SK-N-SH treated with all-trans-retinoic acid at 6 μM for 48 hours (cell line): ENCODE measurements around the gene TDRD12.
"Not testable (repeated sequence)": the region's sequence is repeated elsewhere in the genome, so short reads cannot be mapped to it uniquely, and the experiment has no call there.

Experiments
- ATAC-seq: fragments of 200-7000 bp; cut with Tn5 transposase; 3 replicates; pipeline ENCODE4 v1.9.1; 2020; ENCODE audit warnings: mild to moderate bottlenecking, moderate library complexity
- ARNTL ChIP-seq: fragments of 450-650 bp; formaldehyde crosslinking; IDR thresholded peaks from 2 replicates; pipeline ENCODE4 v1.5.0; 2020; ENCODE audit warnings: low read depth, mild to moderate bottlenecking, moderate library complexity, borderline replicate concordance
- BACH2 ChIP-seq: fragments of 250-450 bp; sonication (Bioruptor Pico); IDR thresholded peaks from 2 replicates; pipeline ENCODE4 v1.9.0; 2021; ENCODE audit warnings: mild to moderate bottlenecking, borderline replicate concordance
- CSDC2 ChIP-seq: fragments of 250-450 bp; sonication (Bioruptor Pico); IDR thresholded peaks from 2 replicates; pipeline ENCODE4 v1.5.0; 2020; ENCODE audit warnings: mild to moderate bottlenecking, moderate library complexity
- GLIS3 ChIP-seq: fragments of 250-450 bp; sonication (Bioruptor Pico); IDR thresholded peaks from 2 replicates; pipeline ENCODE4 v1.5.0; 2020; ENCODE audit warnings: mild to moderate bottlenecking, moderate library complexity
- ISL1 ChIP-seq: fragments of 250-450 bp; sonication (Bioruptor Pico); IDR thresholded peaks from 2 replicates; pipeline ENCODE4 v2.1.2; 2022; ENCODE audit warnings: mild to moderate bottlenecking, moderate library complexity
- OSR1 ChIP-seq: fragments of 250-450 bp; sonication (Bioruptor Pico); IDR thresholded peaks from 2 replicates; pipeline ENCODE4 v1.8.0; 2022; ENCODE audit warnings: moderate library complexity, mild to moderate bottlenecking, inconsistent platforms
- SNAI2 ChIP-seq: fragments of 250-450 bp; sonication (Bioruptor Pico); IDR thresholded peaks from 2 replicates; pipeline ENCODE4 v1.5.0; 2020; ENCODE audit warnings: mild to moderate bottlenecking, moderate library complexity
- TCF4 ChIP-seq: fragments of 250-450 bp; sonication (Bioruptor Pico); IDR thresholded peaks from 2 replicates; pipeline ENCODE4 v1.8.0; 2021; ENCODE audit warnings: mild to moderate bottlenecking, moderate library complexity, borderline replicate concordance
- TOX ChIP-seq: fragments of 250-450 bp; sonication (Bioruptor Pico); IDR thresholded peaks from 2 replicates; pipeline ENCODE4 v1.8.0; 2021; ENCODE audit warnings: mild to moderate bottlenecking, moderate library complexity, borderline replicate concordance
- ZFP3 ChIP-seq: fragments of 250-450 bp; sonication (Bioruptor Pico); IDR thresholded peaks from 2 replicates; pipeline ENCODE4 v1.5.0; 2020; ENCODE audit warnings: mild to moderate bottlenecking, moderate library complexity
- ZFP30 ChIP-seq: fragments of 450-650 bp; formaldehyde crosslinking; IDR thresholded peaks from 2 replicates; pipeline ENCODE4 v1.5.0; 2022; ENCODE audit warnings: mild to moderate bottlenecking, moderate library complexity
- ZNF8 ChIP-seq: fragments of 450-650 bp; formaldehyde crosslinking; IDR thresholded peaks from 2 replicates; pipeline ENCODE4 v1.5.0; 2020; ENCODE audit warnings: mild to moderate bottlenecking, moderate library complexity
- TF ChIP-seq, protein P1 (sequence below): fragments of 250-450 bp; sonication (Bioruptor Pico); IDR thresholded peaks from 2 replicates; pipeline ENCODE4 v1.5.0; 2020; ENCODE audit warnings: mild to moderate bottlenecking, moderate library complexity
- TF ChIP-seq, protein P2 (sequence below): fragments of 250-450 bp; sonication (Bioruptor Pico); IDR thresholded peaks from 2 replicates; pipeline ENCODE4 v1.8.0; 2020; ENCODE audit warnings: mild to moderate bottlenecking, moderate library complexity, borderline replicate concordance
- TF ChIP-seq, protein P3 (sequence below): fragments of 250-450 bp; sonication (Bioruptor Pico); IDR thresholded peaks from 2 replicates; pipeline ENCODE4 v1.5.1; 2020; ENCODE audit warnings: low read depth, mild to moderate bottlenecking, moderate library complexity

Gene TDRD12

DNA sequence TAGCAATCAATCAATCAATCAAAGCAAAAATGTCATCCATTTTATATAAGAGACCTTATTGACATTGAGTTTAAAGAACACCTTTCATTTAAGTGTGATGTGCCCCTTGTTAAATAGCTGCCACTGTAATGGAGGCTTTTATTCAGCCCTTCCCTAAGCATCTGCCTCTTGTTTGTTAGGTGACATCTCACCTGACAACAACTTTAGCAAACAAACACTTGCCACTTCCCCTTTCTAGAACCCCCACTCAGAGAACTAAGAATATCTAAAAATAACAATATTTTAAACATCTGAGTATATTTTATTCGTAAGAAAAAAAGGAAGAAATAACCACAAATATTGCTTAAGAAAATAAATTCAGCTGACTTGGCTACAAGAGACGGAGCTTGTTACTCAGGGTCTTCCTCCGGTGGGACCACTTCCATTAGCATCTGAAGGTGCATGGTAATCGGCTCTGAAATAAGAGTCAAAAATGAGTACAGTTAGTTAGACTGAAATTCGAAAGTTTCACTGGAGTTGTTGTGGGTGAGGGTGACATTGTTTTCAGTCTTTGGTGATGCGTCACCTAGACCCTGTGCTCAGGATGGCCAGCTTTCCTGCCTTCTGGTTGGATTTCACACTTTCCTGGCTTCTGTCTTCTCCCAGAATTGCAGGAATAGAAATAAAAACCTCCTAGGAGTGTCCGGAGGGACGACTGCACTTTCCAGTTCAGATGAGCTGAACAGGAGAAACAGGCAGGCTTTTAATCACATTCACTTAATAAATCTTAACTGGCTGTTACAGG lies 110.9 kb downstream of the TDRD12 start:
- no peak for ATAC-seq
- TF ChIP-seq, protein P1, sequence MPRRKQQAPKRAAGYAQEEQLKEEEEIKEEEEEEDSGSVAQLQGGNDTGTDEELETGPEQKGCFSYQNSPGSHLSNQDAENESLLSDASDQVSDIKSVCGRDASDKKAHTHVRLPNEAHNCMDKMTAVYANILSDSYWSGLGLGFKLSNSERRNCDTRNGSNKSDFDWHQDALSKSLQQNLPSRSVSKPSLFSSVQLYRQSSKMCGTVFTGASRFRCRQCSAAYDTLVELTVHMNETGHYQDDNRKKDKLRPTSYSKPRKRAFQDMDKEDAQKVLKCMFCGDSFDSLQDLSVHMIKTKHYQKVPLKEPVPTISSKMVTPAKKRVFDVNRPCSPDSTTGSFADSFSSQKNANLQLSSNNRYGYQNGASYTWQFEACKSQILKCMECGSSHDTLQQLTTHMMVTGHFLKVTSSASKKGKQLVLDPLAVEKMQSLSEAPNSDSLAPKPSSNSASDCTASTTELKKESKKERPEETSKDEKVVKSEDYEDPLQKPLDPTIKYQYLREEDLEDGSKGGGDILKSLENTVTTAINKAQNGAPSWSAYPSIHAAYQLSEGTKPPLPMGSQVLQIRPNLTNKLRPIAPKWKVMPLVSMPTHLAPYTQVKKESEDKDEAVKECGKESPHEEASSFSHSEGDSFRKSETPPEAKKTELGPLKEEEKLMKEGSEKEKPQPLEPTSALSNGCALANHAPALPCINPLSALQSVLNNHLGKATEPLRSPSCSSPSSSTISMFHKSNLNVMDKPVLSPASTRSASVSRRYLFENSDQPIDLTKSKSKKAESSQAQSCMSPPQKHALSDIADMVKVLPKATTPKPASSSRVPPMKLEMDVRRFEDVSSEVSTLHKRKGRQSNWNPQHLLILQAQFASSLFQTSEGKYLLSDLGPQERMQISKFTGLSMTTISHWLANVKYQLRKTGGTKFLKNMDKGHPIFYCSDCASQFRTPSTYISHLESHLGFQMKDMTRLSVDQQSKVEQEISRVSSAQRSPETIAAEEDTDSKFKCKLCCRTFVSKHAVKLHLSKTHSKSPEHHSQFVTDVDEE, result no peak
- no peak for TF ChIP-seq ZFP3 (CRISPR knock-in tag)
- no peak for TF ChIP-seq TOX (CRISPR knock-in tag)
- no peak for TF ChIP-seq ZNF8 (CRISPR knock-in tag)
- no peak for TF ChIP-seq GLIS3 (CRISPR knock-in tag)
- TF ChIP-seq ISL1 (CRISPR knock-in tag), result no peak
- TF ChIP-seq CSDC2 (CRISPR knock-in tag), result no peak
- TF ChIP-seq, protein P2, sequence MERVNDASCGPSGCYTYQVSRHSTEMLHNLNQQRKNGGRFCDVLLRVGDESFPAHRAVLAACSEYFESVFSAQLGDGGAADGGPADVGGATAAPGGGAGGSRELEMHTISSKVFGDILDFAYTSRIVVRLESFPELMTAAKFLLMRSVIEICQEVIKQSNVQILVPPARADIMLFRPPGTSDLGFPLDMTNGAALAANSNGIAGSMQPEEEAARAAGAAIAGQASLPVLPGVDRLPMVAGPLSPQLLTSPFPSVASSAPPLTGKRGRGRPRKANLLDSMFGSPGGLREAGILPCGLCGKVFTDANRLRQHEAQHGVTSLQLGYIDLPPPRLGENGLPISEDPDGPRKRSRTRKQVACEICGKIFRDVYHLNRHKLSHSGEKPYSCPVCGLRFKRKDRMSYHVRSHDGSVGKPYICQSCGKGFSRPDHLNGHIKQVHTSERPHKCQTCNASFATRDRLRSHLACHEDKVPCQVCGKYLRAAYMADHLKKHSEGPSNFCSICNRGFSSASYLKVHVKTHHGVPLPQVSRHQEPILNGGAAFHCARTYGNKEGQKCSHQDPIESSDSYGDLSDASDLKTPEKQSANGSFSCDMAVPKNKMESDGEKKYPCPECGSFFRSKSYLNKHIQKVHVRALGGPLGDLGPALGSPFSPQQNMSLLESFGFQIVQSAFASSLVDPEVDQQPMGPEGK, result no peak
- TF ChIP-seq ARNTL, result no peak
- no peak for TF ChIP-seq BACH2 (CRISPR knock-in tag)
- TF ChIP-seq OSR1 (CRISPR knock-in tag), result no peak
- TF ChIP-seq ZFP30 (CRISPR knock-in tag), result no peak
- TF ChIP-seq, protein P3, sequence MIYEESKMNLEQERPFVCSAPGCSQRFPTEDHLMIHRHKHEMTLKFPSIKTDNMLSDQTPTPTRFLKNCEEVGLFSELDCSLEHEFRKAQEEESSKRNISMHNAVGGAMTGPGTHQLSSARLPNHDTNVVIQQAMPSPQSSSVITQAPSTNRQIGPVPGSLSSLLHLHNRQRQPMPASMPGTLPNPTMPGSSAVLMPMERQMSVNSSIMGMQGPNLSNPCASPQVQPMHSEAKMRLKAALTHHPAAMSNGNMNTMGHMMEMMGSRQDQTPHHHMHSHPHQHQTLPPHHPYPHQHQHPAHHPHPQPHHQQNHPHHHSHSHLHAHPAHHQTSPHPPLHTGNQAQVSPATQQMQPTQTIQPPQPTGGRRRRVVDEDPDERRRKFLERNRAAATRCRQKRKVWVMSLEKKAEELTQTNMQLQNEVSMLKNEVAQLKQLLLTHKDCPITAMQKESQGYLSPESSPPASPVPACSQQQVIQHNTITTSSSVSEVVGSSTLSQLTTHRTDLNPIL, result no peak
- no peak for TF ChIP-seq TCF4 (CRISPR knock-in tag)
- TF ChIP-seq SNAI2 (CRISPR knock-in tag), result no peak
- TF ChIP-seq, all 23 proteins: peak for 0

DNA sequence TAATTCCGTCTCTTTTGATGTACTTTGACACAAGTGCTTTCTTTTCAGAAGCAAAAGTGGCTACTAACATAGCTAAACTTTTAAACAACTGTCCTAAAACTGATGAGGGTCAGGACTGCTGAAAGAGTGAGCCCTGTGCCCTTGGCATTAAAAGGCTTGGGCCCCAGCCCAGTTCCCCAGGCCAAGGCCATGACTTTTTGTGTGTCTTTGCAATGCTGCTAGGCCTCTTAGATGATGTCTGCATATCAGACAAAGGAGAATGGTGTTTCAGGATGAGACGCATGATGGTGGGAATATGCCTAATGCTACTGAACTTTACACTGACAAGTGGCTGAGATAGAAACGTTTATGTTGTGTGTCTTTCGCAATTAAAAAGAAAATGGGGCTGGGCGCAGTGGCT lies 112.0 kb downstream of the TDRD12 start:
- ATAC-seq, result no peak
- no peak for TF ChIP-seq TCF4 (CRISPR knock-in tag)
- no peak for TF ChIP-seq GLIS3 (CRISPR knock-in tag)
- TF ChIP-seq, protein P3, result no peak
- TF ChIP-seq, protein P2, result no peak
- no peak for TF ChIP-seq SNAI2 (CRISPR knock-in tag)
- no peak for TF ChIP-seq ISL1 (CRISPR knock-in tag)

DNA sequence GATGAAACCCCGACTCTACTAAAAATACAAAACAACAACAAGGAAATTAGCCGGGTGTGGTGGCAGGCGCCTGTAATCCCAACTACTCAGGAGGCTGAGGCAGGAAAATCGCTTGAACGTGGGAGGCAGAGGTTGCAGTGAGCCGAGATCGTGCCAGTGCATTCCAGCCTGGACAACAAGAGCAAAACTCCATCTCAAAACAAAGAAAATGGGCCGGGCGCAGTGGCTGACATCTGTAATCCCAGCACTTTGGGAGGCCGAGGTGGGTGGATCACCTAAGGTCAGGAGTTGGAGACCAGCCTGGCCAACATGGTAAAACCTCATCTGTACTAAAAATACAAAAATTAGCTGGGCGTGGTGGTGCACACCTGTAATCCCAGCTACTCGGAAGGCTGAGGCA lies 112.5 kb downstream of the TDRD12 start:
- ATAC-seq, result not testable (repeated sequence)

DNA sequence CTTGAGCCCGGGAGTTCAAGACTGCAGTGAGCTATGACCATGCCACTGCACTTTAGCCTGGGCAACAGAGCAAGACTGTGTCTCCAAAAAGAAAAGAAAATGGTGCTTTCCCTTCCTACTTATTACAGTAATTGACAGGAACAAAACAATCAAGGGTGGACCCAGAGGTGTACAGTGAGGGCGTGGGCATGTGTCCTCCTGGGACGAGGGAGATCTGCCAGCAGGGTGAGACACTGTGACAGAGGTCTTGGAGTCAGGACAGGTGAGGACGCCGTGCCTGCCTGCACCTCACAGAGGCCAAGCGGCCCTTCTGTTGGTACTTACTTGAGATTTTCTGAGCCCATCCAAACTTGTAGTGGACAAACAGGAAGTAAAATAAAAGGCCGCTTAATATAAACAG lies 113.3 kb downstream of the TDRD12 start:
- not testable (repeated sequence) for ATAC-seq

DNA sequence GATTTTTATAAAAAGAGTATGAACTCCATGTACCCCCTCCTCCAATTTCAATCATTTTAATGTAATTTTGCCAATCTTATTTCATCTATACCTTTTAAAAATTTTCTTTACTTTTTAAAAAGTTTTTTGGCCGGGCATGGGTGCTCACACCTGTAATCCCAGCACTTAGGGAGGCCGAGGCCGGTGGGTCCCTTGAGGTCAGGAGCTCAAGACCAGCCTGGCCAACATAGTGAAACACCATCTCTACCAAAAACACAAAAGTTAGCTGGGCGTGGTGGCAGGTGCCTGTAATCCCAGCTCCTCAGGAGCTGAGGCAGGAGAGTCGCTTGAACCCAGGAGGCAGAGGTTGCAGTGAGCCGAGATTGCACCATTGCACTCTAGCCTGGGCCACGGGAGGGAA lies 113.8 kb downstream of the TDRD12 start:
- ATAC-seq, result not testable (repeated sequence)
